ENCODE data around the gene SNAP91. TPM values are rescaled to one million over a fixed set of nuclear protein-coding genes. Genes with fewer than 3 reads are reported as not detected.

Gene SNAP91
- total RNA-seq, 1 experiment from 2014 or later, result 0.95 TPM

DNA sequence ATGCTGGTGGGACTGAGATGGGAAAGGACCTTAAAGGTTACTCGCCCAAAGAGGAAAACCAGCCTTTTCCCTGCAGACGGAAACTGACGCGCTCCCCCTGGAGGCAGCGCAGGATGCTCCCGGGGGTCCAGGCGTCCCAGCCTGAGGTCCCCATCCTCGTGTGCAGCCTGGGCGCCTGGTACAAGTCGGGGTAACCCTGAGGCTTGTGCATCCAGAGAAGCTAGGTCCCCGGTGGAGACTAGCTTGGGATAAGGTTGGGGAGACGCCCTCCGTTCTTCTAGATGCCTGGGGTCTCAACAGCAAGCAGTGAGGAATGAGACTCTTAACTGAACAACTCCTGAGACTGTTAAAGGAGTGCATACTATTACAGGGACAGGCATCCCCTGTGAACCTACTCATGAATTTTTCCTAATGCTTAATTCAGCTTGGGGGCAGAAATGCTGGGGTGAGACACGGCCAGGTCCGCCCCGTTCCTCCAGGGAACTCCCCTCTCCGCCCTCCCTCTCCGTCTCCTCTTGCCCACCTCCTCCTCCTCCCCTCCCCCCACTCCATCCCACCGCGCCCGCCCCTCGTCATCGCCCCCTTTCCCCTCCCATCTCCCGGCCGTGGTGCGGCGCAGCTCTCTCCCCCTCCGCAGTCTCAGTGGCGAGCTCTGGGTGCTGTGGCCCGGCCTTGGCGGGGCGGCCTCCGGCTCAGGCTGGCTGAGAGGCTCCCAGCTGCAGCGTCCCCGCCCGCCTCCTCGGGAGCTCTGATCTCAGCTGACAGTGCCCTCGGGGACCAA lies 196.8 kb downstream of the SNAP91 start, which contains the start of gene PRSS35:
Gene PRSS35 (plus strand): TSS at position 634 of the 781 bp plus-strand sequence. CDS start 10,908 bp downstream, outside the sequence.
- peak; percentile 92 for ATAC-seq
- no TSS peak for BruUV-seq (replicated peaks)
- peaks cover 7% of the 10 kb centered on the region; the same call in 1 of the 2 replicates for H3K27me3 ChIP-seq (ENCODE audit: control insufficient read depth, insufficient read depth, low read length)
- DNase-seq (ENCODE audit: low read depth, low spot score), result no peak
- H3K27ac ChIP-seq (ENCODE audit: low read length), result no peak within 1 kb of the TSS
- in situ Hi-C loops (cut with HindIII; ENCODE audit: low pct_unique_long_range_greater_than_20kb, low sequenced_read_pairs), result loop anchor here (25.0 kb wide), 1 partner anchor 425 kb away; no protein-coding TSS in a partner anchor
- no peaks in the 10 kb centered on the region for H3K36me3 ChIP-seq (ENCODE audit: control insufficient read depth, insufficient read depth, low read length)
- no peak for TF ChIP-seq TCF7L2 (IDR thresholded peaks at IDR 0.05; ENCODE audit: low read depth, low read length)
- TF ChIP-seq, protein P1, sequence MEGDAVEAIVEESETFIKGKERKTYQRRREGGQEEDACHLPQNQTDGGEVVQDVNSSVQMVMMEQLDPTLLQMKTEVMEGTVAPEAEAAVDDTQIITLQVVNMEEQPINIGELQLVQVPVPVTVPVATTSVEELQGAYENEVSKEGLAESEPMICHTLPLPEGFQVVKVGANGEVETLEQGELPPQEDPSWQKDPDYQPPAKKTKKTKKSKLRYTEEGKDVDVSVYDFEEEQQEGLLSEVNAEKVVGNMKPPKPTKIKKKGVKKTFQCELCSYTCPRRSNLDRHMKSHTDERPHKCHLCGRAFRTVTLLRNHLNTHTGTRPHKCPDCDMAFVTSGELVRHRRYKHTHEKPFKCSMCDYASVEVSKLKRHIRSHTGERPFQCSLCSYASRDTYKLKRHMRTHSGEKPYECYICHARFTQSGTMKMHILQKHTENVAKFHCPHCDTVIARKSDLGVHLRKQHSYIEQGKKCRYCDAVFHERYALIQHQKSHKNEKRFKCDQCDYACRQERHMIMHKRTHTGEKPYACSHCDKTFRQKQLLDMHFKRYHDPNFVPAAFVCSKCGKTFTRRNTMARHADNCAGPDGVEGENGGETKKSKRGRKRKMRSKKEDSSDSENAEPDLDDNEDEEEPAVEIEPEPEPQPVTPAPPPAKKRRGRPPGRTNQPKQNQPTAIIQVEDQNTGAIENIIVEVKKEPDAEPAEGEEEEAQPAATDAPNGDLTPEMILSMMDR (IDR thresholded peaks at IDR 0.05), result peak; percentile 92
- H3K9me3 ChIP-seq (ENCODE audit: control insufficient read depth, insufficient read depth, low read depth, low read length), result no peaks in the 10 kb centered on the region
- ChIA-PET CTCF (interaction anchor here (0.6 to 2.6 kb wide), 10 partner anchors 32 to 852 kb away, joined by 3 to 10 read pairs (median 6); partner anchors contain the start of genes DOP1A and ME1), POLR2A (interaction anchor here (0.7 kb wide), 1 partner anchor 99 kb away, joined by 4 read pairs; no protein-coding TSS in a partner anchor)
- no peaks in the 10 kb centered on the region for H3K4me1 ChIP-seq (ENCODE audit: control insufficient read depth, insufficient read depth, low read length)
- peak within 1 kb of the TSS; percentile 42 to 71 for H3K4me3 ChIP-seq (ENCODE audit: low read depth in 2 of 2, low read length in 2 of 2)
- intact Hi-C loops (cut with micrococcal nuclease; ENCODE audit: unreplicated experiment), result loop anchor here (1.0 to 5.0 kb wide), 2 partner anchors 290 to 445 kb away; partner anchors contain the start of genes DOP1A and UBE3D

DNA sequence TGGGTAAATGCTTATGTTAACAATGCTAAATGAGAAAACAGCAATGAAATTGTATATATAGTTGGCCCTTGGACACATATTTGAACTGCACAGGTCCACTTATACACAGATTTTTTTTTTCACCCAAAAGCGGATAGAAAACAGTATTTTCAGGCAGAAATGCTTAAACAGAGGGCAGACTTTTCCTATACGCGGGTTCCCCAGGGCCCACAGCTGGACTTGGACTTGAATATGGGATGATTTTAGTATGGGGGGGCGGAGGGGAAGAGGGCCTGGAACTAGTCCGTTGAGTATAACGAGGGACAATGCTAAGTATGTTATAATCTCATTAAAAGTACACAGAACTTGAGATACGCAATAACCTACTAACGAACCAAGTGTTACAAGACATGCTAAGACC lies 197.6 kb downstream of the SNAP91 start:
- Histone ChIP-seq H3K36me3 (ENCODE audit: control insufficient read depth, insufficient read depth, low read length) (no peaks in the 10 kb centered on the region), H3K27ac (ENCODE audit: low read length) (no peak overlapping the region), H3K9me3 (ENCODE audit: control insufficient read depth, insufficient read depth, low read depth, low read length) (no peaks in the 10 kb centered on the region), H3K4me1 (ENCODE audit: control insufficient read depth, insufficient read depth, low read length) (no peaks in the 10 kb centered on the region), H3K27me3 (ENCODE audit: control insufficient read depth, insufficient read depth, low read length) (peaks cover 7% of the 10 kb centered on the region; the same call in 1 of the 2 replicates), H3K4me3 (ENCODE audit: low read depth in 2 of 2, low read length in 2 of 2) (peak overlapping the region in 1 of 2 experiments; percentile 71; a peak in 2 of 4 replicates)
- DNase-seq (ENCODE audit: low read depth, low spot score) (no peak), ATAC-seq (no peak)
- ChIA-PET CTCF (interaction anchor here (1.7 to 2.6 kb wide), 2 partner anchors 93 to 444 kb away, joined by 6 to 8 read pairs; partner anchors contain the start of gene DOP1A), POLR2A (no interaction called here)
- TF ChIP-seq, protein P1 (IDR thresholded peaks at IDR 0.05), result no peak
- no peak for TF ChIP-seq TCF7L2 (IDR thresholded peaks at IDR 0.05; ENCODE audit: low read depth, low read length)
- in situ Hi-C loops (cut with HindIII; ENCODE audit: low pct_unique_long_range_greater_than_20kb, low sequenced_read_pairs), result loop anchor here (25.0 kb wide), 1 partner anchor 424 kb away; no protein-coding TSS in a partner anchor
- no TSS peak for BruUV-seq (replicated peaks)
- intact Hi-C loops (cut with micrococcal nuclease; ENCODE audit: unreplicated experiment), result loop anchor here (1.0 to 5.0 kb wide), 2 partner anchors 289 to 444 kb away; partner anchors contain the start of genes DOP1A and UBE3D

- BruUV-seq (replicated peaks), result no TSS peak
- DNase-seq (ENCODE audit: low read depth, low spot score), result no peak
- Histone ChIP-seq H3K4me3 (ENCODE audit: low read depth in 2 of 2, low read length in 2 of 2) (no peak overlapping the region), H3K4me1 (ENCODE audit: control insufficient read depth, insufficient read depth, low read length) (no peaks in the 10 kb centered on the region), H3K27me3 (ENCODE audit: control insufficient read depth, insufficient read depth, low read length) (peaks cover 7% of the 10 kb centered on the region; the same call in 1 of the 2 replicates), H3K9me3 (ENCODE audit: control insufficient read depth, insufficient read depth, low read depth, low read length) (no peaks in the 10 kb centered on the region), H3K27ac (ENCODE audit: low read length) (no peak overlapping the region), H3K36me3 (ENCODE audit: control insufficient read depth, insufficient read depth, low read length) (no peaks in the 10 kb centered on the region)
- in situ Hi-C loops (cut with HindIII; ENCODE audit: low pct_unique_long_range_greater_than_20kb, low sequenced_read_pairs), result loop anchor here (25.0 kb wide), 1 partner anchor 423 kb away; no protein-coding TSS in a partner anchor
- intact Hi-C loops (cut with micrococcal nuclease; ENCODE audit: unreplicated experiment), result loop anchor here (1.0 to 5.0 kb wide), 2 partner anchors 288 to 443 kb away; partner anchors contain the start of genes DOP1A and UBE3D
- no peak for ATAC-seq
- ChIA-PET POLR2A (no interaction called here), CTCF (interaction anchor here (2.6 kb wide), 1 partner anchor 93 kb away, joined by 8 read pairs; no protein-coding TSS in a partner anchor)
- no peak for TF ChIP-seq POLR2AphosphoS5 (IDR thresholded peaks at IDR 0.05; ENCODE audit: low read depth, low read length)
- TF ChIP-seq REST (IDR thresholded peaks at IDR 0.05; ENCODE audit: insufficient read depth in 1 of 2, low read depth in 2 of 2, low read length in 1 of 2), result no peak
- TF ChIP-seq, protein P1 (IDR thresholded peaks at IDR 0.05), result no peak
- no peak for TF ChIP-seq TCF7L2 (IDR thresholded peaks at IDR 0.05; ENCODE audit: low read depth, low read length)
- TF ChIP-seq SIN3A (IDR thresholded peaks at IDR 0.05; ENCODE audit: borderline replicate concordance, insufficient read depth, low read depth, low read length), result no peak
Measured at GRCh38 chr6:83510791-83511190, 198.1 kb downstream of the SNAP91 start.

All from Panc1 (cell line).